Kidney tubule cell (primary cell): ENCODE data around the gene UNC45A.
"Not testable (repeated sequence)": the region's sequence is repeated elsewhere in the genome, so short reads cannot be mapped to it uniquely, and the experiment has no call there.

Experiments used
- DNase-seq: peaks from one replicate; pipeline ENCODE4 v3.0.0-alpha.2; 2018; ENCODE audit warnings: low spot score

Gene UNC45A

GRCh38 chr15:90934949-90935751, at the start of gene UNC45A:
Gene UNC45A, plus strand, starts transcription at chr15:90935285. Its CDS starts 40 bp downstream, at chr15:90935325.
- peak; percentile 94 for DNase-seq

GRCh38 chr15:90885432-90886290, 49.4 kb upstream of the UNC45A start:
- peak; percentile 57 for DNase-seq

DNA sequence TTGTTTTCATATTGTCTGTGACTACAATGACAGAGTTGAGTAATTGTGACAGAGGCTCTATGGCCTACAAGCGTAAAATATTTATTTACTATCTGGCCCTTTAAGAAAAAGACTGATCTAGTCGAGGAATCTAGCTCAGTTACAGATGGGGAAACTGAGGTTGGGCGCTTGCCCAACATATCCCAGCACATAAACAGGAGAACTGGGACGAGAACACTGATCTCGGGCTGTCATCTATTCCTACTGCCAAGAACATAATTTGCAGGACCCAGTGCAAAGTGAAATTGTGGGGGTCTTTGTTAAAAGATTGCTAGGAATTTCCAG, 48.8 kb upstream of the UNC45A start:
- no peak for DNase-seq

DNA sequence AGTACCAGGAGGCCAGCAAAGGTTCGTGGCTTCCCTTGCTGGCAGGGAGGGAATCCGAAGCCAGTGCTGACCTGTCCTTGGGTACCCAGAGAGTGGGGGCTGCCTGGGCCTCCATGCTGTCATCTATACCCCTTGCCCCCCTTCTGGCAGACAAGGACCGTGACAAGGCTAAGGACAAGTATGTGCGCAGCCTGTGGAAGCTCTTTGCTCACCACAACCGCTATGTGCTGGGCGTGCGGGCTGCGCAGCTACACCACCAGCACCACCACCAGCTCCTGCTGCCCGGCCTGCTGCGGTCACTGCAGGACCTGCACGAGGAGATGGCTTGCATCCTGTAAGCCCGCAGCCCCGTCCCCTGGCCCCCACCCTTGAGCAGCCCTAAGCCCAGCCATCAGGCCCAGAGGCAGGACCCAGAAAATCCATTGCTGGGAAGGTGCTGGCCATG, 48.0 kb upstream of the UNC45A start:
- DNase-seq: no peak

DNA sequence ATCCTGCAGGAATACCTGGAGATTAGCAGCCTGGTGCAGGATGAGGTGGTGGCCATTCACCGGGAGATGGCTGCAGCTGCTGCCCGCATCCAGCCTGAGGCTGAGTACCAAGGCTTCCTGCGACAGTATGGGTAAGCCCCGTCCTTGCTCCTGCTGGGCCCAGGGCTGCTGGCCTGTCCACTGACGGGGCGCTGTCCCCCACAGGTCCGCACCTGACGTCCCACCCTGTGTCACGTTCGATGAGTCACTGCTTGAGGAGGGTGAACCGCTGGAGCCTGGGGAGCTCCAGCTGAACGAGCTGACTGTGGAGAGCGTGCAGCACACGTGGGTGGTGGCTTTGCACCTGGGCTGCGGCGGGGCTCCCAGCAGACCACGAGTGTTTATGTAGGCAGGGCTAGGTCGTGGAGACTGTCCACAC, 45.8 kb upstream of the UNC45A start:
- no peak for DNase-seq

DNA sequence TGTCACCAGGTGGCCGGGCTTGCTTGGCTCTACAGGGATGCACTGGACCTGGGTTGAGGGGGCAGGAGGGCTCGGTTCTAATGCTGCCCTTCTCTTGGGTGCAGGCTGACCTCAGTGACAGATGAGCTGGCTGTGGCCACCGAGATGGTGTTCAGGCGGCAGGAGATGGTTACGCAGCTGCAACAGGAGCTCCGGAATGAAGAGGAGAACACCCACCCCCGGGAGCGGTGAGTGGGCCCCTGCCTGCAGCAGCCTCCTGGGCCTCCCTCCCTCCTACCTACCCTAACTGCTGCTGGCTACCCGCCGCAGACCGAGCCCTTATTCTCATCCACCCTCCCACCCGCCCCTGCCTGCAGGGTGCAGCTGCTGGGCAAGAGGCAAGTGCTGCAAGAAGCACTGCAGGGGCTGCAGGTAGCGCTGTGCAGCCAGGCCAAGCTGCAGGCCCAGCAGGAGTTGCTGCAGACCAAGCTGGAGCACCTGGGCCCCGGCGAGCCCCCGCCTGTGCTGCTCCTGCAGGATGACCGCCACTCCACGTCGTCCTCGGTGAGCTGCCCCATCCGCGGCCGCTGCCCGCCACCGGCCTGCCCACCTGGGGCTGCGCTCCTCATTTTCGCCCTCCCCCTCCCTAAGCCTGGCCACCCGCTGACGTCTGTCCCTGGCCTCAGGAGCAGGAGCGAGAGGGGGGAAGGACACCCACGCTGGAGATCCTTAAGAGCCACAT, 45.2 kb upstream of the UNC45A start:
- DNase-seq: no peak

DNA sequence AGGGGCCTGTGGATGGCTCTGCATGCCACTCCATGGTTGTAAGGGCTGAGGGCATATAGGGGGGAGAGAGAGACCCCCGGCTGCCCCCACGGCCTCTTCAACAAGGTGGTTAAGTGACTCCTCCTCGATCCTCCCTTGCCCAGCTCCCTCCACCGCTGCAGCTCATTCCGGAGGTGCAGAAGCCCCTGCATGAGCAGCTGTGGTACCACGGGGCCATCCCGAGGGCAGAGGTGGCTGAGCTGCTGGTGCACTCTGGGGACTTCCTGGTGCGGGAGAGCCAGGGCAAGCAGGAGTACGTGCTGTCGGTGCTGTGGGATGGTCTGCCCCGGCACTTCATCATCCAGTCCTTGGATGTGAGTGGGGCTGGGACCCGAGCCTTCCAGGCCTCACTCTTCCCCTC, 44.2 kb upstream of the UNC45A start:
- DNase-seq: no peak

- no peak for DNase-seq
Measured at GRCh38 chr15:90891346-90891949, 43.6 kb upstream of the UNC45A start.

- DNase-seq: no peak
Measured at GRCh38 chr15:90892023-90892422, 43.1 kb upstream of the UNC45A start.

DNA sequence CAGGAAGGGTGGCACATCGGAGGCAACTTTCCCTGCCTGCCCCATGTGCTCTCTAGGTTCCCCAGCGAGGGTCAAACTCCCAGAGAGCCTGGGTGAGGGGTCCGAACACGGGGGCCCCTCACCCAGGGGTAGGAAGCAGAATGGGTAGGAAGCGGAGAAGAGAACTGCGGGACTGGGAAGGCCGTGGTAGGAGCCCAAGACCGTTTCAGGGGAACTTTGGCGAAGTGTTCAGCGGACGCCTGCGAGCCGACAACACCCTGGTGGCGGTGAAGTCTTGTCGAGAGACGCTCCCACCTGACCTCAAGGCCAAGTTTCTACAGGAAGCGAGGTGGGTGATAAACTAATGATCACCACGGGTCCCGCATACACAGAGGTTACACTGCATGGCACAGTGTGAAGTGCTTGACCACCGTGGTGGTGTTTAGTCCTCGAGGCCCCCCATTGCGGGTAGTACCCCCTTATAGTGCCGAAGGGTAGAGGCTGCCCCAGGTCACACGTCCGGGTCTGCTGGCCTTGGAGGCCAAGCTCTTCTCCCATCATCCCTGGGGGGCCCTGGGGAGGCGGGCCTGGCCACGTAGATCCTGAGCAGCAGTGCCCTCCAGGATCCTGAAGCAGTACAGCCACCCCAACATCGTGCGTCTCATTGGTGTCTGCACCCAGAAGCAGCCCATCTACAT, 42.4 kb upstream of the UNC45A start:
- DNase-seq: no peak

DNA sequence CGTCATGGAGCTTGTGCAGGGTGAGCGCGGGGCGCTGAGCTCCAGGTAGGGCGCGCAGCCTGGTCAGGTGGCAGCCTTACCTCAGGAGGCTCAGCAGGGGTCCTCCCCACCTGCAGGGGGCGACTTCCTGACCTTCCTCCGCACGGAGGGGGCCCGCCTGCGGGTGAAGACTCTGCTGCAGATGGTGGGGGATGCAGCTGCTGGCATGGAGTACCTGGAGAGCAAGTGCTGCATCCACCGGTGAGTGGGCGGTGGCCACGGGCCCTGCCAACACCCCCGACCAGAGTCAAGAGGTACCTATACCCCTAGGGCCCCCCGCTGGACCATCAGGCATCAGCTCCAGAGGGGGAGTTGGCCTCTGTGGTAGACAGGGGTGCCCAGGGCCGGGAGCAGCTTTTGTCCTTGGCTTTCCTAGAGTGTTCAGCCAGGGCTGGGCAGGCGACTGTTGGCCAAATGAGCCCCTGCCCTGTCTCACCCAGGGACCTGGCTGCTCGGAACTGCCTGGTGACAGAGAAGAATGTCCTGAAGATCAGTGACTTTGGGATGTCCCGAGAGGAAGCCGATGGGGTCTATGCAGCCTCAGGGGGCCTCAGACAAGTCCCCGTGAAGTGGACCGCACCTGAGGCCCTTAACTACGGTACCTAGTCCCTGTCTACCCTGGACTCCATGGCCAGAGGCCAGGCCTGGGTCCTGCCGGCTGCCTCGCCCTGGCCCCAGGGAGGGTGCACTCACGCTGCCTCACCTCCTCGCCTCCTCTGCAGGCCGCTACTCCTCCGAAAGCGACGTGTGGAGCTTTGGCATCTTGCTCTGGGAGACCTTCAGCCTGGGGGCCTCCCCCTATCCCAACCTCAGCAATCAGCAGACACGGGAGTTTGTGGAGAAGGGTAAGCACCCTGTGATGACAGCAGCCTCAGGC, 41.7 kb upstream of the UNC45A start:
- DNase-seq: no peak

DNA sequence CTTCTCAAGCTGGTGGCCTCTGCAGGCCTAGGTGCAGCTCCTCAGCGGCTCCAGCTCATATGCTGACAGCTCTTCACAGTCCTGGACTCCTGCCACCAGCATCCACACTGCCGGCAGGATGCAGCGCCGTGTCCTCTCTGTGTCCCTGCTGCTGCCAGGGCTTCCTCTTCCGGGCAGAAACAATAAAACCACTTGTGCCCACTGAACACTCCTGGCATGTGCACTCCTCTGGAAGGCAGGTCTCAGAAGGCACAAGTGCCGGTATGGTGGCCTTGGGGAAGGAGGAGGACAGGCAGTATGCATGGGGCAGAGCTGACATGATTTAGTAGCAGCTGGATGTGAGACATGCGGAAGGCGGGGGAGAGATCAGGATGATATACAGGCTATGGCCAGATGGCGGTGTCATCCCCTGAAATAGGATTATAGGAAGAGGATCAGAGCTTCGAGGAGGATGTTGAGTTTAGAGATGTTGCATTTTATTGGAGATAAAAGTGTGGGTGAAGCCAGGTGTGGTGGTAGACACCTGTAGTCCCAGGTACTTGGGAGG, 39.4 kb upstream of the UNC45A start:
- no peak for DNase-seq

DNA sequence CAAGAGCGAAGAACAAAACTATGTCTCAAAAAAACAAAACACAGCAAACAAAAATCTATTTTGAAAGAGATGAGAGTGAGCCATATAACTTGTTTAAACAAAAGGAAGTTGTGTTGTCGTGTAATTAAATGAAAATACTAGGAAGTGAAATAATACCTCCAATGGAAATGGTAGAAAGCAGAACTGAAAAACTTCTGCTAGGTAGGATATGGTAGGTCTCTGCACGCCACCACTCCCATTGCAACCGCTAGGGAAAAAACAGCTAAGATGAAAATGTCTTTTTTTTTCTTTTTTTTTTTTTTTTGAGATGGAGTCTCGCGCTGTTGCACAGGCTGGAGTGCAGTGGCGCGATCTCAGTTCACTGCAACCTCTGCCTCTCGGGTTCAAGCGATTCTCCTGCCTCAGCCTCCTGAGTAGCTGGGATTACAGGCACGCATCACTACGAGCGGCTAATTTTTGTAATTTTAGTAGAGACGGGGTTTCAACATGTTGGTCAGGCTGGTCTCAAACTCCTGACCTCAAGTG, 37.9 kb upstream of the UNC45A start:
- DNase-seq: not testable (repeated sequence)

DNA sequence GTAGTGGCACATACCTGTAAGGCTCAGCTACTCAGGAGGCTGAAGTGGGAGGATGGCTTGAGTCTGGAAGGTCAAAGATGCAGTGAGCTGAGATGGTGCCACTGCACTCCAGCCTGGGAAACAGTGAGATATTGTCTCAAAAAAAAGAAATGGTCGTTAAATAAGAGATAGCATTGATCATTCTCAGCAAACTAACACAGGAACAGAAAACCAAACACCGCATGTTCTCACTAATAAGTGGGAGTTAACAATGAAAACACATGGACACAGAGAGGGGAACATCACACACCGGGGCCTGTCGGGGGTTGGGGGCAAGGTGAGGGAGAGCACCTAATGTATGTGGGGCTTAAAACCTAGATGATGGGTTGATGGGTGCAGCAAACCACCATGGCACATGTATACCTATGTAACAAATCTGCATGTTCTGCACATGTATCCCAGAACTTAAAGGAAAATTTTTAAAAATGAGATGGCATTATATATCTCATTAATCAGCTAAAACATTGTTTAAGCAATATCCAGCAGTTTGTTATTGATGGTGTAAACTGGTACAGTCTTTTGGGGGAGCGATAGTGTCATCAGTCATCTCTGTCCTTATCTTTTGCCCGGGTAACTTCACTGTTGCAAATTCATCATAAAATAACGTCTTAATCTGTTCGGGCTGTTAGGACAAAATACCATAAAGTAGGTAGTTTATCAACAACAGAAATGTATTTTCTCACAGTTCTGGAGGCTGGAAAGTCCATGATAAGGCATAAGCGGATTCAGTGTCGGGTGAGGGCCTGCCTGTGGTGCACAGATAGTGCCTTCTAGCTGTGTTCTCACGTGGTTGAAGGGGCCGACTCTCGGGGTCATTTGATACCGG, 33.7 kb upstream of the UNC45A start:
- no peak for DNase-seq

DNA sequence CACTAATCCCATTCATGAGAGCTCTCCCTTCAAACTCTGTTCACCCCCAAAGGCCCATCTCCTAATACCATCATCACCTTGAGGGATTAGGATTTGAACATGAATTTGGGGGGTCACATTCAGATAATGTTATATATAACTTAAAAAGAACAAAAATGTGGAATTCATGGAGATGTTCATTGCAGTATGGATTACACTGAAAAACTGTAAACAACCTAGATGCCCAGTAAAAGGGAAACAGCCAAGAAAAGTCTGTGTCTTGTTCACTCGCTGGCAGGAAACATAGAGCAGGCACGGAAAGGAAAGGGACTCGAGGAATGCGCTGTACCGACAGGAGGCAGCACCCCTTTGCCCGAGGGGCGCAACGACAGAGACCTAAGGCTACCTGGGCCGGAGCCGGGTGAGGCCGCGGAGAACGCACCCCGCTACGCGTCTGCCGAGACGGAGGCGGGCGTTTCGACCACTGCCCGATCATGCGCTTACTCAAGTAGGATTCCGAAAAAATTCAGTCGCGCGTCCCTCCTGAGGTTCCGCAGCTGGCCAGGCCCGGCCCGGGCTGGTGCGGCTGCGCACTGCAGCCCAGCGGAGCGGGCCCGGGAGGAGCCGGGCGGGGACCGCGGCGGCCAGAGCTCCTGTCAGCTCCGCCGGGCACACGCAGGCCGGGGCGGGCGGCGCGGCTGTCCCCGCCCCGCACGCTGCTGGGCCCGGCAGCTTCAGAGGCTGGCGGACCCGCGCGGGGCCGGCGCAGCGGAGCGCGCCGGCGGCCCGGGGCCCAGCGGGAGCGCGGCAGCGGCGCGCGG, 32.8 kb upstream of the UNC45A start:
- peak; percentile 87 for DNase-seq

- peak; percentile 68 for DNase-seq
Measured at GRCh38 chr15:90902840-90903732, 32.0 kb upstream of the UNC45A start, which contains the start of gene MAN2A2. Gene MAN2A2, plus strand, starts transcription at chr15:90903302. Its CDS starts 906 bp downstream, at chr15:90904208.
